Measurements from ENCODE around the gene LGI4.

- TF ChIP-seq, protein P1, sequence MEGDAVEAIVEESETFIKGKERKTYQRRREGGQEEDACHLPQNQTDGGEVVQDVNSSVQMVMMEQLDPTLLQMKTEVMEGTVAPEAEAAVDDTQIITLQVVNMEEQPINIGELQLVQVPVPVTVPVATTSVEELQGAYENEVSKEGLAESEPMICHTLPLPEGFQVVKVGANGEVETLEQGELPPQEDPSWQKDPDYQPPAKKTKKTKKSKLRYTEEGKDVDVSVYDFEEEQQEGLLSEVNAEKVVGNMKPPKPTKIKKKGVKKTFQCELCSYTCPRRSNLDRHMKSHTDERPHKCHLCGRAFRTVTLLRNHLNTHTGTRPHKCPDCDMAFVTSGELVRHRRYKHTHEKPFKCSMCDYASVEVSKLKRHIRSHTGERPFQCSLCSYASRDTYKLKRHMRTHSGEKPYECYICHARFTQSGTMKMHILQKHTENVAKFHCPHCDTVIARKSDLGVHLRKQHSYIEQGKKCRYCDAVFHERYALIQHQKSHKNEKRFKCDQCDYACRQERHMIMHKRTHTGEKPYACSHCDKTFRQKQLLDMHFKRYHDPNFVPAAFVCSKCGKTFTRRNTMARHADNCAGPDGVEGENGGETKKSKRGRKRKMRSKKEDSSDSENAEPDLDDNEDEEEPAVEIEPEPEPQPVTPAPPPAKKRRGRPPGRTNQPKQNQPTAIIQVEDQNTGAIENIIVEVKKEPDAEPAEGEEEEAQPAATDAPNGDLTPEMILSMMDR (IDR thresholded peaks at IDR 0.05; ENCODE audit: low read depth, low read length, poor library complexity, severe bottlenecking), result no peak
- TF ChIP-seq EZH2phosphoT487 (IDR thresholded peaks at IDR 0.05; ENCODE audit: borderline replicate concordance, low read length), result no peak
Observed at GRCh38 chr19:35093430-35093829, 41.4 kb downstream of the LGI4 start.

All from DOHH2 (cell line).